NB4 (cell line): ENCODE results near the gene ALDH5A1.

Experiments
- MAX ChIP-seq: IDR thresholded peaks from 2 replicates; pipeline ENCODE4 v1.6.1; 2011; ENCODE audit warnings: low read depth, low read length
- POLR2A ChIP-seq: IDR thresholded peaks from 2 replicates; pipeline ENCODE4 v1.6.1; 2011; ENCODE audit warnings: mild to moderate bottlenecking; ENCODE audit not compliant: insufficient read length; ENCODE audit errors: extremely low read depth
- TF ChIP-seq, protein P1 (sequence below): IDR thresholded peaks from one replicate; pipeline ENCODE4 v1.5.1; 2012; ENCODE audit warnings: low read depth, low read length

GRCh38 chr6:24522228-24523176 lies 27.7 kb downstream of the ALDH5A1 start:
- TF ChIP-seq, protein P1, sequence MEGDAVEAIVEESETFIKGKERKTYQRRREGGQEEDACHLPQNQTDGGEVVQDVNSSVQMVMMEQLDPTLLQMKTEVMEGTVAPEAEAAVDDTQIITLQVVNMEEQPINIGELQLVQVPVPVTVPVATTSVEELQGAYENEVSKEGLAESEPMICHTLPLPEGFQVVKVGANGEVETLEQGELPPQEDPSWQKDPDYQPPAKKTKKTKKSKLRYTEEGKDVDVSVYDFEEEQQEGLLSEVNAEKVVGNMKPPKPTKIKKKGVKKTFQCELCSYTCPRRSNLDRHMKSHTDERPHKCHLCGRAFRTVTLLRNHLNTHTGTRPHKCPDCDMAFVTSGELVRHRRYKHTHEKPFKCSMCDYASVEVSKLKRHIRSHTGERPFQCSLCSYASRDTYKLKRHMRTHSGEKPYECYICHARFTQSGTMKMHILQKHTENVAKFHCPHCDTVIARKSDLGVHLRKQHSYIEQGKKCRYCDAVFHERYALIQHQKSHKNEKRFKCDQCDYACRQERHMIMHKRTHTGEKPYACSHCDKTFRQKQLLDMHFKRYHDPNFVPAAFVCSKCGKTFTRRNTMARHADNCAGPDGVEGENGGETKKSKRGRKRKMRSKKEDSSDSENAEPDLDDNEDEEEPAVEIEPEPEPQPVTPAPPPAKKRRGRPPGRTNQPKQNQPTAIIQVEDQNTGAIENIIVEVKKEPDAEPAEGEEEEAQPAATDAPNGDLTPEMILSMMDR, result no peak
- TF ChIP-seq MAX (no peak), POLR2A (no peak)
